GM15510 (cell line): Measurements from ENCODE around the gene ARVCF.

Experiments used
- POLR2A ChIP-seq: IDR thresholded peaks from 3 replicates; pipeline ENCODE4 v1.6.1; 2011; ENCODE audit warnings: borderline replicate concordance; ENCODE audit not compliant: insufficient read length; ENCODE audit errors: extremely low read depth

ARVCF gene

DNA sequence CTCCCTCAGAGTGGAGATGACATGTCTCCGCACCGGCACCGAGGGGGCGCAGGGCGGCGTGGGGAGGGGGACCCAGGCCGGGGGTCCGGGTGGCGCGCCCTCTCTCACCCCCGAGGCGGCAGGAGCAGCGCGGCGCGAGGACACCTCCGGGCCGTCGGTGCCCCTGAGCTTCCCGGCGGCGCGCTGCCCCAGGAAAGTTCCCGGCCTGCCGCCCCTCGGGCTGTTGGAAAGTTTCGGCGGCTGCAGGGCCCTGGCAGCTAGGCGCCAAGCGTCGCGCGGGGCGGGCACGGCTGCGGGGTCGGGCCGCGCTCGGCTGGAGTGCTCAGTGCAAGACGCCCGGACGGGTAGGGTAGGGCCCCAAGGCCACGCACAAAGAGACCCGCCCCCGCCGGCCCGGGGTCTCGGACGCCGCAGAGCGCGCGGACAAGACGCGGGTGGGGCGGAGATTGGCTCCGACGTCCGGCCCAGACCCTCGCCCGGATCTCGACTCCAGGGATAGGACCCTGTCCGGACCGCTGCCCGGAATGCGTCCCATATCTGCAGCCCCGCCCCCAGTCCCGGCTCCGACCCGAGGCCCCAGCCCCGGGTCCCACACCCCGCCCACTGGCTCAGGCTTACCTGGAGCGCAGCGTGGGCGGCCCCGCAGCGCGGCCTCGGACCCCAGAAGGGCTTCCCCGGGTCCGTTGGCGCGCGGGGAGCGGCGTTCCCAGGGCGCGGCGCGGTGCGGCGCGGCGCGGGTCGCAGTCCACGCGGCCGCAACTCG is 471 bp downstream of the ARVCF start:
- no peak for TF ChIP-seq POLR2A

DNA sequence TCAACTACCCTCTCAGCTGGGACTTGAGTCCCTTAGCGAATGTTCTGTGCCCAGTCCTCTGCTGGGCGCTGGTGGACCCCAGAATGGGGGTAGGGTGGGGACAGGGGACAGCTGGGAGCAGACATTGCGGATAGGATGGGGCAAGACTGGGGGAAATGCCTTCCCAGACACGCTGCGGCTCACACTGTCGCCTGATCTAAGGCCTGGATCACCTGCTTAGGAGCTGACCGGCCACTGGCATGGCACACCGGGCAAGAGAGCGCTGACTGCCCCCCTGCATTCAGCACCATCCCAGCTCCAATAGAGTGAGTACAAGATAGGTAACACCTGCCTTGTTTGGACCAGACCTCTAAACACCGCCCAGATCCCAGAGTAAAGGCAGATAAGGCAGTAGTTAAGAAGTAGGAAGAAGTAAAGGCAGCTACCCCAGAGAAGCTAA is 1.4 kb downstream of the ARVCF start:
- no peak for TF ChIP-seq POLR2A

DNA sequence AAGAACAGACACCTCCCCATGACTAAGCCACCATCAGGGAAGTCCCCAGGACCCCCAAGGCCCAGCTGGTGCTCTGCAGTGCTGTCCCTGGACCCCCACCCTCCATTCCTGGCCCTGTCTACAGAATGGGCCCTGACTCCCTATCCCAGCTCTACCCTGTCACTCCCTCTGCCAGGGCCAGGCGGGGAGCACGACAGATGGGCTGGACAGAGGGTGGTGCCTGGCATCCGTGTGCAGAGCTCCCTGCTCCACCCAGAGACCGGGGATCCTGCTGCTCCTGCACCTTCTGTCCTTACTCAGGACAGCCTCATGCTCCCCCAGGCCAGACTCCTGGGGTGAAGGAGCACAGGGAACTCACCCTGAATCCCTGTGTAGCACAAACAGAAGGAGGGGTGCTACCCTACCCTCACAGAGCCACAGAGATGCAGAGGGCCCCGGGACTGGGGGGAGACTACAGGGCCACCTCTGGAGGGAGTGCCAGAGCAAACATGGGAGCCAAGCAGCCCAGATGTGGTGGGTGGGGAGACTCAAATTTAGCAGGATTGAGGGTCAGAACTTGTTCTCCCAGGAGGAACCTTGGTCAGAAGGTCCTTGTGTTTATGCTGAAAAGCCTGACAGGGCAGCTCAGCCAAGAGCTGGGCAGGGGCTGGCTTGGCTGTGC is 2.0 kb downstream of the ARVCF start:
- no peak for TF ChIP-seq POLR2A

DNA sequence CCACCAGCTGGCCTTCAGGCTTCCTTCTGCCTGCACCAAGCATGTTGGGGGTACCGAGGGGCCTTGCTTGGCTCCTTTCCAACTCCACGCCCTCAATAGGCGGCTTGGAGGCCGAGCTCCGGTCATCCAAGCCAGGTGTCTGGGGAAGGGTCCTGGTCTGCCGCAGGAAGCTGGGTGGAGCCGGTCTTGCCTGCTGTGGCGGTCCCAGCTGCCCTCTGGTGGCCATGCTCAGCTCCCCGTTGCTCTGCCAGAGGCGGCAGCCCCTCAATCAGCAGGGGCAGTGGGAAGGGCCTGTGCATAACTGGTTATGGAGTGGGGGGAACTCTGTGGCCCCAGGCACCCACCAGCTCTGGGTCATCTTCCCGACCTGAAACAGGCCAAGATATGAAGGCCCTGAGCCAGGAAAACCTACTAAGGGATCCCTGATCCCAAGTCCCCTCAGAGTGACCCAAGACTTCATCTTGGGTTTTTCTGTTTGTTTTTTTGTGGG is 3.2 kb downstream of the ARVCF start:
- TF ChIP-seq POLR2A: no peak

DNA sequence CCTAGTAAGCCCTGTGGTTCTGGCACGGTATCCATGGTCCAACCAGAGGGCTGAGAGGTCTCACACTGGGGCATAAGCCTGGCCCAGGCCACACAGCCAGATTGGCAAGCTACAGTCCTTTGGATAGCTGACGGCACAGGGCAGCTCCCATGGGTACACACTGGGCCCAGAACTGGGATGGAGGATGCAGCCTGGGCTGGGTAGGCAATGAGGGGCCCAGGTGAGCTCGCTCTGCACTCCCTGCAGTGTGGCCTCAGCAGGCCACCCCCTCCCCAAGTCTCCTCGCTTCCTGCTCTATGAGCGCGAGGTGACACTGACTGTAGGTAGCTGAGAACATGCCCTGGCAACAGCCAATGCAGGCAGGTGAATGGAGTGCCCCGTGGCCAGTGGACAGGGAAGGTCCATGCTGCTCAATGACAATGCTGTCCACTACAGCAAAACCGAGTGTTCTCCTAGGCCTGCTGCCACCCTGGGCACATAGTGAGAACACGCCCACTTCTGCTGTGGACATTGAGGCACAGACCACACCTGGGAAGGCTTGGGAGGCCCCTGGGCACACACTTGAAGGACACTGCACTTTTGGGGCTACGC is 3.8 kb downstream of the ARVCF start:
- no peak for TF ChIP-seq POLR2A

DNA sequence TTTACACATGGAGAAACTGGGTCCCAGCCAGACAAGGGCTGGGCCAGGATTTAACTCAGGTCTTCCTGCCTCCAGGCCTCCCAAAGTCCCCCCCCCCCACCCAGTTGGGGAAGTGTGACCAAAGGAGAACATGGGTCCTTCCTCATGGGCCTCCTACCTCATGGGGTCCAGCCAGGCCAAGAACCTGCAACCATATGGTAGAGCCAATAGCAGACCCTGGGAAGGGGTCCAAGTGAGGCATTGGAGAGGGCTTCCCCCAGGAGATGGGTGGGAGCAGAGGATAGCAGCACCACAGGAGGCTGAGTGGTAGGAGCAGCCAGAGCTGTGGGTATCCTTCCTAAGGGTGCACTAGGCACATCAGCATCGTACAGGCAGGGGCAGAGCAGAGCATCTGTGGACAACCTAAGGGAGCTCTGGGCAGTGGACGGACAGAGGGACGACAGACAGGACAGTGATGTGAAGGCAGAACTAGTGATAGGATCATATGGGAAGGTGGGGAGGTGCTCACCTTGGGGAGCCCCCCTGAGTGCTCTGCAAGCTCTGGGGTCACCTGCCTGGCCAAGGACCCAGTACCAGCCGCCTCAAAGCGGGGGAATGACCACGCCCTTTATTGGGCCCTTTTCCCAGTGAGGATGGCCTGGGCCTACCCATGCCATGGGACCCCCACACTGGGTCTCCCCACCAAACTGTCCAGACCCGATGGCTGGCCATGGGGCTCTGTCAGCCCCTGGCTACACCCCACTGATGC is 4.5 kb downstream of the ARVCF start:
- no peak for TF ChIP-seq POLR2A

DNA sequence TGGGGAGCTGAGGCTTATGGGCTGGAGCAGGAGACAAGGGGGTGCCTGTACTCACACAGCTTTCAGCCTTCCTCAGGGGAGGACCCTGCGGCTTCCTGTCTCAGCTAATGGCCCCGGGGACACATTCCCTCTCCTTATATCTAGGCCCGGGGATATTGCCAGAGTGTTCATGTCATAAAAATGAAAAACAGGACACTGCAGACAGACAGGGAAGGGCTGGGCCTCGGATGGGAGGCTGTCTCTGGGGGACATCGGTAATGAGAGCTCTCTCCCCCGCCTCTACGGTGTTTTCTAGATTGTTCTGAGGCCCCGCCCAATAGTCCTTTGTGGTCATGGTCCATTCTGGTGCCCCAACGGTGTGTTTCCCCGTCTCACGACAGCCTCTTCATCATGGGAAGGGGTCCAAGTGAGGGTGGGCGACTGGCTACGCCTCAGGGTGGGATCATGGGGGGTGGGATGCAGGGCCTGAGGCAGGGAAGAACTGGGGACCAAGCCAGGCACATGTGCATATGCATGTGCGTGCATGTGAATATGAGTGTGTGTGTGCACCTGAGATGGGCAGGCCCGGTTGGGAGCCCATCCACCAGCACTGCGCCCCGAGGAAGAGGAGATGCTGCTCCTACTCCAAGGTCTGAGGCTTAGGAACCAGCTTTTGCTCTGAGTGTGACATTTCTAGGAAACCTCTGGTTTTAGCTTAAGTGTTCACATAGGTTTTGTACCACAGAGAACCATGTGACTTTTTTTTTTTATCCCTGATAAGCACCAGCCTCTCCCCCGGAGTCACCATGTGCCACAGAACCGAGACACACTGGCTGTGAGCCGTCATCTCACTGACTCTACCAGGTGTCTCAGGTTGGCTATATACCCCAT is 5.3 kb downstream of the ARVCF start:
- TF ChIP-seq POLR2A: no peak

DNA sequence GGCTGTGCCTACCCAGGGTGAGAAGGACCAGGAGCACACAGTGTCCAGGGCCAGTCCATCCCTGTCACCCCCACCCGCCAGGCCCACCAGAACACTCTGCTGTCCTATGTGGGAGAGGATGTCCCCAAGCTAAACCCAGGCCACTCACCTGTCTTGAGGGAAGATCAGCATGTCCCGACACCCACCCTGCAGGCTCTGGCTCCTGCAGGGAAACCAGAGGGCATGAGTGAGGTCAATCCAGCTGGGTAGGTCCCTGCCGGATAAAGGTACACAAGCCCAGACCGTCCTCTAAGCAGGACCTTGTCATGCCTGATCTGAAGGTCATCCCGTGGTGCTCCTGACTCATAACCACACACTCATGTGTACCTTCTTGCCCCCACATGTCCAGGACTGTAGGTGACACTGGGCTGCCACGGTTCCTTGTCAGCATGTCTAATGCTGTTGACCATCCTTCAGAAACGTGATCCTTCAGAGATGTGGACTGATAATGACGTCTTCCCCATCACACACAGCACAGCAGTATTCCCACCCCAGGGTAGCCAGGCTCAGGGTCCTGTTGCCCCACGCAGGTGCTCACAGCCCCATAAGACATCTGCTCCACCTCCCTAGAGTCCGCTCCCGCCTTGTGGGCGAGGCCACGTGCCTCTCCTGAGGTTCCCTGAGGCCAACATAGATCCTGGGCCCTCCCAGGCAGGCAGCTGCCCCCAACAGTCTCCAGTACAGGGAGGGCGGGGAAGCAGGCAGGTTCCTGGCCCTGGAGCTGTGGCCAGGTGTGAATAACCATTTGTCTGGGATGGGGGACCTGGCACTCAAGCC is 6.1 kb downstream of the ARVCF start:
- no peak for TF ChIP-seq POLR2A

DNA sequence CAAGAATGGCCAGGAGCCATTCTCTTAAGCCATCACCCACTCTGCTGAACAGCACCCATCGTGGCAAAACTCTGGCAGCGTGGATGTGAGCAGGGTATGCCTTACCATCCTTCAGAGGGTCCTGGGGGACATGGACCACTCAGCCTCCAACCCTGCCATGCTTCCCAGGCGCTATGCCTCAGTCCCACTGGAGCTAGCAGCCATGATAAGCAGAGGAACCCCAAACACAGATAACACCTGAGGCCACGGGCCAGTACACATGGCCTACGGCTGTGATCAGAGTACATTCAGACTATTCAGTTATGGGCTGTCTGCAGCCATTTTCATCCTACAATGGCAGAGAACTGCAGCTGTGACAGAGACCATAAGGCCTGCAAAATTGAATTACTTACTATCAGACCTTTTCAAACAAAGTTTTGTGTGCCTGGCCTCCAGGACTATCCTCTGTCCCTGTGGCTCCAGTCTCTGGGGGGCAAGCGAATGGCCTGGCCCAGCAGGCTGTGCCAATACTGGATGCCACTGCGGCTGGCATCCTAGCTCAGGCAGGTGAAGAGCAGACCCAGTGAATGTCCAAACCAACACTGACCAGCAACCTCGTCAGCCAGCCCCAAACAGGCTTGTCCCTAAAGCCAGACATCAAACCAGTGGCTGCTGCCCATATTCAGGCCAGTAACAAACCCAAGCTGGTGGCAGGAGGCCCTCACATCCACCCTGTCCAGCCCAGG is 6.9 kb downstream of the ARVCF start:
- TF ChIP-seq POLR2A: no peak

DNA sequence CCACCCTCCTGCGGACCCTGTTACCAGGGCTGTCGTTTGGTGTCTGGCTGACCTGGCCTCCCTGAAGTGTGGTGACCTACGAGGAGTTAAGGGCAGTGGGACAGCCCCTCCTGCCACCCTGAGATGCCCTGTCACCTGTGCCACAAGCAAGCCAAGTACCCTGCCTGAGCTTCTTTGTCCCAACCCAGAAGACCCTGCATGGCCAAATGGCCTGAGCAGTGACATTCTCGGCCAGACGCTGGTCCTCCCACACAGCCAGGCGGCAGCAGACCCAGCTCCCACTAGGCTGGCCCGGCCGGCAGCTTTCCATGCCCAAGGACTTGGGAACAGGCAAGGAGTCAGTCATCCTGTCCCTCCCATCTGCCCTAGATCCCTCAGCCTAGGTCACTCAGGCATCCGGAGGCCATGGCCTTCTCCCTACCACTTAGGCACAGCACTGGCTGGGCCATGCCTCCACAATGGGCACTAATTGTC is 7.6 kb downstream of the ARVCF start:
- no peak for TF ChIP-seq POLR2A

DNA sequence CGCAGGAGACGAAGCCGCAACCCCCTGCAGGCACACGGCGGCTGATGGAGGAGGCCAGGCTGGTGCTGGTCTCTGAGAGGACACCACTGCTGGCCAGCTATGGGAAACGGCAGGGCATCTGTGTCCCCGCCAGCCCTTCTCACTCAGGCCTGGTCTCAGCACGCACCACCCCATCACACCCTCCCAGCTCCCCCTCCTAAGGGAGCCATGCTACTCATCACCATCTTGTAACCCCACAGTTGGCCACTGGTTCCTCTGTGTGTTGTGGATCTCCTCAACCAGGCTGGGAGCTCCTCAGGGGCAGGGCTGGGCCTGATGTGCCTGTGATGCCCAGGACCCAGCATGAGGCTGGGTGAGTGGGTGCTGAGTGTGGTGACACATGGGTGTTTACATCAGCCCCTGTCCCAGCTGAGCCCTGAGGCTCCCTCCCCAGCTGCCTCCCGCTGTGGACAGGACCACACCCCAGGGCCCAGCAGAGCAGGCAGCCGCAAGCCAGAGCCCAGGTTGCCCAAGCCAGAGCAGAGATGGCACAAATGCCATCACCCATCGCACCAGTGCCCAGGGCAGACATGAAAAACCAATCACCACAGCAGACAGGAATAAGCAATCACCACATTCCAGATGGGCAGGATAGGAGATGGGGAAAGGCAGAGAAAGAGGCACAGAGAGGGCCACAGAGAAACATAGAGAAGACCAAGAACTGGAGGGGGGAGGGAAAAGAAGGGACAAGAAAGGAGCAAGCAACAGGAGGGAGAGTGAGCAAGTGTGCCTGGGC is 8.2 kb downstream of the ARVCF start:
- no peak for TF ChIP-seq POLR2A

DNA sequence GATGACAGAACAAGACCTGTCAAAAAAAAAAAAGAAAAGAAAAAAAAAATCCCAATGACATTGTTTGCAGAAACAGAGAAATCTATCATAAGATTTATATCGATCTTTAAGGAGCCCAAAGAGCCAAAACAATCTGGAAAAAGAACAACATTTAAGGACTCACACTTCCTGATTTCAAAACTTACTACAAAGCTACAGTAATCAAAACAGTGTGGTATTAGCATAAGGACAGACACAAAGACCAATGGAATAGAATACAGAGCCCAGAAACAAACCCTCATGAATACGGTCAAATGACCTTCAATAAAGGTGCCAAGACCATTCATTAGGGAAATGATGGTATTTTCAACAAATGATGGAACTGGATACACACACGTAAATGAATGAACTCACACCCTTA is 12.2 kb downstream of the ARVCF start:
- TF ChIP-seq POLR2A: no peak
